Central memory CD8-positive, alpha-beta T cell (primary cell): ENCODE results near the gene NFILZ.

Source experiments
- ATAC-seq: fragments of 150-1000 bp; cut with Tn5 transposase; replicated peaks from 2 replicates; pipeline ENCODE4 v1.10.0; 2022; ENCODE audit warnings: mild to moderate bottlenecking, moderate FRiP score, moderate number of reproducible peaks; ENCODE audit not compliant: poor library complexity, severe bottlenecking; ENCODE audit errors: extremely low read depth
- DNase-seq, 2 donors: peaks; one replicate each; pipeline ENCODE4 v3.0.0; 2021; ENCODE audit warnings: low spot score in 2 of 2
- H3K27ac Mint-ChIP-seq: one replicate; pipeline ENCODE4 v1.8.0; 2022; ENCODE audit warnings: low read depth, mild to moderate bottlenecking, moderate library complexity, mixed read lengths
- H3K27me3 Mint-ChIP-seq: one replicate; pipeline ENCODE4 v1.8.0; 2022; ENCODE audit warnings: mixed read lengths
- H3K36me3 Mint-ChIP-seq: one replicate; pipeline ENCODE4 v1.8.0; 2022; ENCODE audit warnings: mild to moderate bottlenecking, moderate library complexity, mixed read lengths; ENCODE audit not compliant: insufficient read depth
- H3K4me1 Mint-ChIP-seq: one replicate; pipeline ENCODE4 v1.8.0; 2022; ENCODE audit warnings: mixed read lengths
- H3K4me3 Mint-ChIP-seq: one replicate; pipeline ENCODE4 v1.8.0; 2022; ENCODE audit warnings: mild to moderate bottlenecking, moderate library complexity, mixed read lengths
- H3K9me3 Mint-ChIP-seq: one replicate; pipeline ENCODE4 v1.8.0; 2022; ENCODE audit warnings: mixed read lengths

NFILZ gene, protein sequence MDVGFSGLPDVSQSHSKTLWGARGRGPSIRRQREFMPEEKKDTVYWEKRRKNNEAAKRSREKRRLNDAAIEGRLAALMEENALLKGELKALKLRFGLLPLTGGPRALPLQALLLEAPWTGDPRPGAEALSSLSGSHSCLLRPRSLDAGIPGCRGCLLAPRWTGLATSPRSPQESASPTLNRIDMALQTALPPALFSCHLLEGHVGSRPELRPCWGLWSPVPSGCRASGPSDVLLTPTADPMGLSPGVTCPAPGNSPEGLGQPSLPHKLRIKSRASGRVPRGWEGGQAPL

DNA sequence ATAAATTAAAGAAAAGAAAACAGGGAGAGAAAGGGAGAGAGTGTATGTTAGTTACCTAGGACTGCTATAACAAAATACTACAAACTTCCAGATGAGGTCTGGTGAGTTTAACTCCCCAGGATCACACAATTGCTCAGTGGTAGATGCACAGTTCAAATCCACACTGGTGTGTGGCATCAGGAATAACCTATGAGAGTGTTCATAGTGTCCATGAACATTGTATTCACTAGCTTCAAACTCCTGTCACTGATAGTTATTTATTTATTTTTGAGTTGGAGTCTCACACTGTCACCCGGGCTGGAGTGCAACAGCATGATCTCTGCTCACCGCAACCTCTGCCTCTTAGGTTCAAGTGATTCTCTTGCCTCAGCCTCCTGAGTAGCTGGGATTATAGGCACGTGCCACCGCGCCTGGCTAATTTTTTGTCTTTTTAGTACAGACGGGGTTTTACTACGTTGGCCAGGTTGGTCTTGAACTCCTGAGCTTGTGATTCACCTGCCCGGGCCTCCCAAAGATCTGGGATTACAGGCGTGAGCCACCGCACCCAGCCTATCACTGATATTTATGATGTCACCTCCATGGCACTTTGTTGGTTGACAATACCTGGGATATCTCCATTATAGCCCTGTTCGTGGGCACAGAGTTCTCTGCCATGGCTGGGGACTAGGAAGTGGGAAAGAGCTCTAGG, at the start of gene NFILZ:
Gene NFILZ (plus strand): TSS at position 638 of the 688 bp plus-strand sequence. CDS start 46,133 bp downstream, outside the sequence.
- ATAC-seq = no peak
- DNase-seq = no peak
- Mint-ChIP-seq H3K36me3 (no peaks in the 10 kb centered on the region), H3K9me3 (no peaks in the 10 kb centered on the region), H3K4me1 (peaks cover 6% of the 10 kb centered on the region), H3K27me3 (peaks cover 9% of the 10 kb centered on the region), H3K4me3 (no peak within 1 kb of the TSS), H3K27ac (no peak within 1 kb of the TSS)

DNA sequence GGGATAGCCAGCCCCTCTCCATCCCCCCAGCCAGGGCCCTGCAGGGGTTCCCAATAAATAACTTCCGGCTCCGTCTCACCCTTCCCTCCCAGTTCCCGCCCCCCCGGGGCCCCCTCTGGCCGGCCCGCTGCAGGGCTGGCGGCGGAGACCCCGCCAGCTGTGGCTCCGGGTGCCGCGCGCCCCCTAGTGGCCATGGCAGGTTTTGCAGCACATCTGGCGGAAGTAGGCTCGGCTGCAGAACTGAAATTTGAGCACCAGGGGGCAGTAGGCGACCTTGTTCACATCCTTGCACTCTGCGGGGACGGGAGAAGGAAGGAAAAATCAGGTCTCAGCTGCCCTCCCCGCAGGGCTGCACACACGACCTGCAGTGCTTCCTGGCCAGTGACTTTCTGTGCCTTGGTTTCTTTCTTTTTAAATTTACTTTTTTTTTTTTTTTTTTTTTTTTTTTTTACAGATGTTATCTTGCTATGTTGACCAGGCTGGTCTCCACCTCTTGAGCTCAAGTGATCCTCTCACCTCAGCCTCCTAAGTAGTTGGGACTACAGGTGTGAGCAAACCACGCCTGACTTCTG, 49.6 kb upstream of the NFILZ start:
- no peaks in the 10 kb centered on the region for H3K9me3 Mint-ChIP-seq
- H3K4me1 Mint-ChIP-seq = peaks cover 34% of the 10 kb centered on the region
- peak; percentile 35 for ATAC-seq
- no peak overlapping the region for H3K27ac Mint-ChIP-seq
- peak overlapping the region; percentile 44 for H3K4me3 Mint-ChIP-seq
- peak; percentile 78 to 85 for DNase-seq
- H3K36me3 Mint-ChIP-seq = peaks cover 14% of the 10 kb centered on the region
- H3K27me3 Mint-ChIP-seq = no peaks in the 10 kb centered on the region

DNA sequence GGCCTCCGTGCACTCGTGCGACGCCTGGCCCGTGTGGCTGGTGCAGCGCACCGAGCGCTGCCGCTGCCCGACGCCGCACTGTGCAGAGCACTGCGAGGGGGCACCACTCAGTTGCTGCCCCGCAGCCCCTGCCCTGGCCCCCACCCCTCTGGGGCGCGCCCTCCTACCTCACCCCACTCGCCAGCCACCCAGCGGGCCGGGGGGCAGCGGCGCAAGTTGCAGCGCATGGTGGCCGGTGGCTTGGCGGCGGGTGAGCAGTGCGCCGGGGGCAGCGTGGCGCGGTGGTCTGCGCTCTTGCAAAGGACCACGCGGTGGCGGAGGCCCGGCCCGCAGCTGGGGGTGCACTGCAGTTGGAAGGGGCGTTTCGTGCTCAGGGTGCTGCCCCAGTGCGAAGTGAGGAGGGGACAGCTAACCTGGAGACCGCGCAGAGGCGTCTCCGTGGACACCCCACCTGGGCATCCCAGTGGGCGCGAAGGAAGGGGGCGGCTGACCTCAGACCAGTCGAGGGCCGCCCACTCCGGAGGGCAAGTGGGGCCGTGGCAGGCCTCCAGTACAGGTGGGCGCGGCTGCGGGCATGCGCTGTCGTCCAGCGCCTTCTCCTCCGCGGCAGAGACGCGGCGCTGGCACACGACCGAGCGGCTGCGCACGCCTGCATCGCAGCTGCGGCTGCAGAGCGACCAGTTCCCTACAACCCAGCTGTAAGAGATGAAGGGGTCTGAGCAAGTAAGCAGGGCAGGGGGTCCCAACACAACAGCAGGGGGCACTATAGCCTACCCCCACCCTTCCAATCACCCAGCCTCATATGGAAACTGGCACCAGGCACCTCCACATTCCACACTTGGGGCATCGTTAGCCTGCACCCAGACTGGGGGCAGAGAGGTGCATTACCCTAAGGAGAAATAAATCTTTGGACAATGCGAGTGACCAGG, 45.2 kb upstream of the NFILZ start:
- H3K9me3 Mint-ChIP-seq = no peaks in the 10 kb centered on the region
- H3K27ac Mint-ChIP-seq = no peak overlapping the region
- H3K27me3 Mint-ChIP-seq = no peaks in the 10 kb centered on the region
- DNase-seq = no peak
- no peak for ATAC-seq
- H3K4me1 Mint-ChIP-seq = peaks cover 7% of the 10 kb centered on the region
- H3K36me3 Mint-ChIP-seq = peaks cover 4% of the 10 kb centered on the region
- no peak overlapping the region for H3K4me3 Mint-ChIP-seq

DNA sequence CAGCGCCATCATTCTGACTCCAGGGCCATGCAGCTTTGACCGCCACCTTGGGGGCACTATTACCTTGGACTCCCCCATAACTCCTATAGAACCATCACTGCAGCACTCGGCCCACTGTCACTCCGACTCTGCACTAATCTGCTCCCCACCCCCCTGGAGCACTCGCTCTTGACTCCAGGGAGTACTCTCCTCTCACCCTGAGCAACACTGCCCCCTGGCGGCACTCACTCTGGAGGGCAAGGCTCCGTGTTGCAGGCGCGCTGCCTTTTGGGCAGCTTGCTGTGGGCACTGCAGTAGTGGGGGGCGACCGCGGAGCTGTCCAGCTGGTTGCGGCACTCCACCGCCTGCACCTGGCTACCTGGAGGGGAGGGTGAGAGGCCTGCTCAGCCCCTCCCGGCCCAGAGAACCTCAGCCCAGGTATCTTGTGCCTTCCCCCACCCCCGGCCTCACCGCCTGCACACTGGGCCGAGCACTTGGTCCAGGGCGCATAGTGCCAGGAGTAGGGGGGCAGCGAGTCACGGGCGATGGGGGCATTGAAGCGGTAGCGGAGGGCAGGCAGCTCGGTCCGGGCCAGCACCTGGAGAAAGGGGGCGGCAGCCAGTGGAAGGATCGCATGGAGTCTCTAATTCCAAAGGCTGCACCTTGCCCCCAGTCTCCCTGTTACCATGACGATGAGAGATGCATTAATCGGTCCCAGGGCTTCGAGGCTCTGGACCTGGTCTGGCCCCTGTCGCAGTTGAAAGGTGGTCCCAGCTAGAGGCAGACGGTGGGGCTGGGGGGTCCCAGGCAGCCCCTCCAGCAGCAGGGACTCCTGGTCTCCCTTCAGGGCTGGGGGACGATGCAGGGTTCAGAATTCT, 44.3 kb upstream of the NFILZ start:
- Mint-ChIP-seq H3K4me3 (no peak overlapping the region), H3K36me3 (peaks cover 2% of the 10 kb centered on the region), H3K9me3 (no peaks in the 10 kb centered on the region), H3K27me3 (no peaks in the 10 kb centered on the region), H3K27ac (no peak overlapping the region), H3K4me1 (peaks cover 5% of the 10 kb centered on the region)
- peak; percentile 42 to 62 for DNase-seq
- no peak for ATAC-seq

DNA sequence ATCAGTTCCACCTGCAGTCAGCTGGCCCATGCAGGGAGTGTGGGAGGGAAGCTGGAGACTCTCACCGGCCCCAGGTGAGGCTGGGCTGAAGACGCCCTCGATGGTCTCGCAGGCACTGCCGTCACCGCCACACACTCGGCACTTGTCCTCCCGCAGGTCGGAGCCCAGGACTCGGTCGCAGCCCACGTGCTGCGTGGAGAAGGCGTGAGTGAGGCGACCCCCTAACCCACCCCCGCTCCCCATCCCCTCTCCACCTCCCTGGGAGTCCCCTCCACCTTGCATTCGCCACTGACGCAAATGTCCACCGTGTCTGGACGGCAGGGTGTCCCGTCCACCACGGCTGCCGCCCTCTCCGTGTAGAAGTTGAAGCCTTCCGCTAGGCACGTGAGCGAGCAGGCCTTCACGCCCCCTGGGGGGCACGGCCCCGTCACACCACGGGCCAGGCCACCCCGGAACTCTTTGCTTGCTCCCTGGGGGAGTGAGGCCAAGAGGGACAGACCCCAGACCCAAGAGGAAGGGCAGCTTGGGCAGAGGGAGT, 41.2 kb upstream of the NFILZ start:
- no peak overlapping the region for H3K4me3 Mint-ChIP-seq
- no peak overlapping the region for H3K27ac Mint-ChIP-seq
- peaks cover 14% of the 10 kb centered on the region for H3K4me1 Mint-ChIP-seq
- H3K27me3 Mint-ChIP-seq = no peaks in the 10 kb centered on the region
- DNase-seq (no peak), ATAC-seq (no peak)
- no peaks in the 10 kb centered on the region for H3K9me3 Mint-ChIP-seq
- H3K36me3 Mint-ChIP-seq = peaks cover 4% of the 10 kb centered on the region

DNA sequence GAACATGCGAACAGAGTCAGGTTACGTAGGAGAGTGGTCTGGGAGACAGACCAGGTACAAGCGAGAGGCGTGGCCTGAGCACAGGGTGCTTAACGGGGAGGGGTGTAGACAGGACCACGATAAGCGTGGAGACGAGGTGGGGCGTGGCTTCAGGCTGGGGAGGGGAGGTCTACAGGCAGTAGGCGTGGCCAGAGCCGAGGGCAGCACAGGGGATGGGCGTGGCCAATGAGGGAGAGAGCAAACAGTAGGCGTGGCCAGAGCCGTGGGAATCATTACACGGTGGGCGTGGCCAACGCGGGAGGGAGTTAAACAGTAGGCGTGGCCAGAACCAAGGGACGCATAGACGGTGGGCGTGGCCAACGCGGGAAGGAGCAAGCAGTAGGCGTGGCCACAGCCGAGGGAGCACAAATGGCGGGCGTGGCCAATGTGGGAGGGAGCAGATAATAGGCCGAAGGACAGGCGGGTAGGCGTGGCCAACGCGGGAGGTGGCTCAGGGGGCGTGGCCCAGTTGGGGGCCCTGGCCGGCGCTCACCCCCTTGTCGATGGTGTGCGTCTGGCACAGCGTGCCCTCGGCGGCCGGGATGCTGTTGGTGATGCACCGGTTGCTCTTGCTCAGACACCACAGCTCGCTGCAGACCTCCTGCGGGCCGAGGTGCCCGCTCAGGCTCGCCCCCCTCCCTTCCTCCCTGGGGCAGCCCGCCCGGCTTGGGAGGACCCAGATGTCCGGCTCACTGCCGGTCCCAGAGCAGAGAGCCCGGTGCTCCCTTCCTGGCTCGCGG, 38.0 kb upstream of the NFILZ start:
- H3K4me3 Mint-ChIP-seq = peak overlapping the region; percentile 69
- H3K27me3 Mint-ChIP-seq = no peaks in the 10 kb centered on the region
- no peaks in the 10 kb centered on the region for H3K9me3 Mint-ChIP-seq
- peak; percentile 88 to 91 for DNase-seq
- peak; percentile 80 for ATAC-seq
- H3K27ac Mint-ChIP-seq = peak overlapping the region; percentile 71
- H3K36me3 Mint-ChIP-seq = peaks cover 4% of the 10 kb centered on the region
- peaks cover 19% of the 10 kb centered on the region for H3K4me1 Mint-ChIP-seq

DNA sequence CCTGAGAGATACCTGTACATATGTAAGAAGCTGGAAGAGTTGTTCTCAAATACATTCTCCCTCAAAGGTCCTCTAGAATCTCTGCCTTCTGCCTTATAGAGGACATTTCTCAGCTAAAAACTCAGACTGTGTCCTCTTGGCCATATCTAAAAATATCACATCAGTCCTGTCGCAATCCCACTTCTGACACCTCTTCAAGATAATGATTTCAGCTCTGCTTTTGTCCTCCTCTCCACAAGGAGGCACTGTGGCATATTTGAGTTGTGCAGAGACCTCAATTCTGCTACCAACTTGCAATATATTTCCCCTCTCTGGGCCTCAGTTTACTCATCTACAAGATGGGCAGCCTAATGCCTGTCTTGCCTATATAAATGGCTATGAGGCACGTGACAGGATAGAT, 36.5 kb upstream of the NFILZ start:
- H3K27me3 Mint-ChIP-seq = no peaks in the 10 kb centered on the region
- no peaks in the 10 kb centered on the region for H3K9me3 Mint-ChIP-seq
- peaks cover 4% of the 10 kb centered on the region for H3K36me3 Mint-ChIP-seq
- ATAC-seq = no peak
- DNase-seq = no peak
- H3K4me3 Mint-ChIP-seq = peak overlapping the region; percentile 8
- peaks cover 19% of the 10 kb centered on the region for H3K4me1 Mint-ChIP-seq
- H3K27ac Mint-ChIP-seq = no peak overlapping the region

DNA sequence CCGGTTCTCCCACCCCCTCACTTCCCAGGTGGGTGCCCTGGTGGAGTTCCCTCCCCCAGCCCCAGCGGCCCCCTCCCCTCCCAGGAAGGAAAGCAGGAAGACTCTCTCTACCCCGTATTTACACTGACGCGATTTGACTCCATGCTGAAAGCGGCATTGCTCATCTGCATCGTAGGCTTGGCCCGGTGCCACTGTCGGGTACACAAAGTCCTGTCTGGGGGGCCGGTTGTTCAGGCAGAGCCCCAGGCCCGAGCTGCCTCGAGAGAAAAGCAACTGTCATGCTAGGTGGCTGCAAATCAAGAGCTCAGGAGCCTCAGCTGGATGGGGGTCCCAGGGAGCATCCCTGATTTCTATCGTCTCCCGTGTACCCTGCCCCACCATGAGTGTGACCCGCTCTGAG, 34.8 kb upstream of the NFILZ start:
- Mint-ChIP-seq H3K27ac (no peak overlapping the region), H3K9me3 (no peaks in the 10 kb centered on the region), H3K27me3 (no peaks in the 10 kb centered on the region), H3K4me3 (no peak overlapping the region), H3K36me3 (peaks cover 4% of the 10 kb centered on the region), H3K4me1 (peaks cover 19% of the 10 kb centered on the region)
- ATAC-seq = no peak
- no peak for DNase-seq

DNA sequence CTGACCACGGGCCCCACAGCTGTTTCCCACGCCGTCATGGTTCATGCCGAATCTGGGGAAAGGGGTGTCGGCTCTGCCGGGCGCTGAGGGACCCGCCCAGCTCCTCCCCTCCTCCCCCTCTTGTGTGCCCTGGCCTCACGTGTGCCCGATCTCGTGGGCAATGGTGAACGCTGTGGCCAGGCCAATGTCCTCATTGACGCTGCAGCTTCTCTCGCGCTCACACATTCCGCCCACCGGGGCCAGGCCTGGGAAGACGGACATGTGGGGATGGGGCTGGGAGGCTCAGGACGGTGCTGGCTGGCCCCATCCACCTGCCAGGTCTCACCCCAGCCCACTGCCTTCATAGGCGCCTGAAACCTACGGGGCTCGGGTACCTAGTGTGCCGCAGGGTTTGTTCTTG, 34.3 kb upstream of the NFILZ start:
- Mint-ChIP-seq H3K9me3 (no peaks in the 10 kb centered on the region), H3K4me3 (no peak overlapping the region), H3K27ac (no peak overlapping the region), H3K36me3 (peaks cover 4% of the 10 kb centered on the region), H3K4me1 (peaks cover 14% of the 10 kb centered on the region), H3K27me3 (no peaks in the 10 kb centered on the region)
- ATAC-seq (no peak), DNase-seq (no peak)

DNA sequence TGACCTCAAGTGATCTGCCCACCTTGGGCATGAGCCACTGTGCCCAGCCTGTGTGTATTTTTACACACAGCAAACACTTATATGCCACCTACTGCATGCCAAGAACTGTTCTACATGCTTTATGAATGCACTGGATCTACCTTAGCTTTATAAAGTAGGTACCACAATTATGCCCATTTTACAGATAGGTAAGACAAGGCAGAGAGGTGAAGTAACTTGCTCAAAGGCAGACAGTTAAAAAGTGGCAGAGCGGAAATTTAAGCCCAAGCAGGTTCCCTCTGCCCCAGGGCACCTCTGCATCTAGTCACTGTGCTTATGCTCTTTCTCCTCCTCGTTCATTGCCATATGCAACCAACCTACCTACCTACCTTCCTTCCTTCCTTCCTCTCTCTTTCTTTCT, 30.4 kb upstream of the NFILZ start:
- peaks cover under 1% of the 10 kb centered on the region for H3K4me1 Mint-ChIP-seq
- no peaks in the 10 kb centered on the region for H3K27me3 Mint-ChIP-seq
- ATAC-seq (no peak), DNase-seq (no peak)
- no peak overlapping the region for H3K27ac Mint-ChIP-seq
- peaks cover 3% of the 10 kb centered on the region for H3K36me3 Mint-ChIP-seq
- no peaks in the 10 kb centered on the region for H3K9me3 Mint-ChIP-seq
- no peak overlapping the region for H3K4me3 Mint-ChIP-seq

DNA sequence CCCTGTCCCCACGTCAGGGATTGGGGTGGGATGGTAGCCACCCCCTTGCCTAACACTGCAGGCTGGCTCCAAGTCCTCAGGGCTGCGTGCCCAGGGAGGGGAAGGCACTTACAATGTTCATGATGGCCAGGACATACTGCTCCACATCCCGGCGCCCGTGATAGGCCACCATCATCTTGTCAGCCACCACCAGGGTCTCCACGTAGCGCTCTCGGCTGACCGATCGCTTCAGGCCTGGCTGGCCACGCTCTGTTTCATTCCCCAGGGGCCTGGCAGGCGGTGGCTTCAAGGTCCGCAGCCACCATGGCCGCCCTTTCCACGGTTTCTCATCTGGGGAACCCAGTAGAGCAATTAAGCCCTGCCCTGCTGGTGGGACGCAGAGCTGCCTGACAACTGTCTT, 29.6 kb upstream of the NFILZ start:
- no peak for ATAC-seq

More for the DNA sequence above, 29.6 kb upstream of the NFILZ start:
- H3K4me1 Mint-ChIP-seq = no peaks in the 10 kb centered on the region
- no peak overlapping the region for H3K27ac Mint-ChIP-seq
- H3K9me3 Mint-ChIP-seq = no peaks in the 10 kb centered on the region
- H3K27me3 Mint-ChIP-seq = no peaks in the 10 kb centered on the region
- H3K36me3 Mint-ChIP-seq = peaks cover 3% of the 10 kb centered on the region
- no peak overlapping the region for H3K4me3 Mint-ChIP-seq
- DNase-seq = no peak
